ENCODE data around the gene RASAL1. TPM values are rescaled to one million over a fixed set of nuclear protein-coding genes. Genes with fewer than 3 reads are reported as not detected.

The RASAL1 gene
- total RNA-seq, 1 donor from 2014 or later: 0.65 TPM

GRCh38 chr12:113133036-113133435 is 2.5 kb downstream of the RASAL1 start:
- Mint-ChIP-seq H3K27ac (no peak overlapping the region), H3K27me3 (ENCODE audit: low read depth) (peaks cover 71% of the 10 kb centered on the region)

GRCh38 chr12:113131556-113131955 is 4.0 kb downstream of the RASAL1 start:
- TF ChIP-seq, protein P1, sequence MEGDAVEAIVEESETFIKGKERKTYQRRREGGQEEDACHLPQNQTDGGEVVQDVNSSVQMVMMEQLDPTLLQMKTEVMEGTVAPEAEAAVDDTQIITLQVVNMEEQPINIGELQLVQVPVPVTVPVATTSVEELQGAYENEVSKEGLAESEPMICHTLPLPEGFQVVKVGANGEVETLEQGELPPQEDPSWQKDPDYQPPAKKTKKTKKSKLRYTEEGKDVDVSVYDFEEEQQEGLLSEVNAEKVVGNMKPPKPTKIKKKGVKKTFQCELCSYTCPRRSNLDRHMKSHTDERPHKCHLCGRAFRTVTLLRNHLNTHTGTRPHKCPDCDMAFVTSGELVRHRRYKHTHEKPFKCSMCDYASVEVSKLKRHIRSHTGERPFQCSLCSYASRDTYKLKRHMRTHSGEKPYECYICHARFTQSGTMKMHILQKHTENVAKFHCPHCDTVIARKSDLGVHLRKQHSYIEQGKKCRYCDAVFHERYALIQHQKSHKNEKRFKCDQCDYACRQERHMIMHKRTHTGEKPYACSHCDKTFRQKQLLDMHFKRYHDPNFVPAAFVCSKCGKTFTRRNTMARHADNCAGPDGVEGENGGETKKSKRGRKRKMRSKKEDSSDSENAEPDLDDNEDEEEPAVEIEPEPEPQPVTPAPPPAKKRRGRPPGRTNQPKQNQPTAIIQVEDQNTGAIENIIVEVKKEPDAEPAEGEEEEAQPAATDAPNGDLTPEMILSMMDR (IDR thresholded peaks at IDR 0.05; ENCODE audit: unreplicated experiment): no peak
- Mint-ChIP-seq H3K27ac (no peak overlapping the region), H3K36me3 (no peaks in the 10 kb centered on the region), H3K4me3 (no peak overlapping the region), H3K27me3 (ENCODE audit: low read depth) (peaks cover 68% of the 10 kb centered on the region), H3K9me3 (no peaks in the 10 kb centered on the region), H3K4me1 (peaks cover 6% of the 10 kb centered on the region)
- DNase-seq (ENCODE audit: low spot score in 2 of 2, unreplicated experiment in 2 of 2): no peak

More at GRCh38 chr12:113133036-113133435, 2.5 kb downstream of the RASAL1 start:
- TF ChIP-seq, protein P1 (IDR thresholded peaks at IDR 0.05; ENCODE audit: unreplicated experiment): no peak
- H3K9me3 Mint-ChIP-seq: no peaks in the 10 kb centered on the region
- no peak overlapping the region for H3K4me3 Mint-ChIP-seq
- DNase-seq (ENCODE audit: low spot score in 2 of 2, unreplicated experiment in 2 of 2): no peak
- H3K36me3 Mint-ChIP-seq: no peaks in the 10 kb centered on the region
- peaks cover 6% of the 10 kb centered on the region for H3K4me1 Mint-ChIP-seq

DNA sequence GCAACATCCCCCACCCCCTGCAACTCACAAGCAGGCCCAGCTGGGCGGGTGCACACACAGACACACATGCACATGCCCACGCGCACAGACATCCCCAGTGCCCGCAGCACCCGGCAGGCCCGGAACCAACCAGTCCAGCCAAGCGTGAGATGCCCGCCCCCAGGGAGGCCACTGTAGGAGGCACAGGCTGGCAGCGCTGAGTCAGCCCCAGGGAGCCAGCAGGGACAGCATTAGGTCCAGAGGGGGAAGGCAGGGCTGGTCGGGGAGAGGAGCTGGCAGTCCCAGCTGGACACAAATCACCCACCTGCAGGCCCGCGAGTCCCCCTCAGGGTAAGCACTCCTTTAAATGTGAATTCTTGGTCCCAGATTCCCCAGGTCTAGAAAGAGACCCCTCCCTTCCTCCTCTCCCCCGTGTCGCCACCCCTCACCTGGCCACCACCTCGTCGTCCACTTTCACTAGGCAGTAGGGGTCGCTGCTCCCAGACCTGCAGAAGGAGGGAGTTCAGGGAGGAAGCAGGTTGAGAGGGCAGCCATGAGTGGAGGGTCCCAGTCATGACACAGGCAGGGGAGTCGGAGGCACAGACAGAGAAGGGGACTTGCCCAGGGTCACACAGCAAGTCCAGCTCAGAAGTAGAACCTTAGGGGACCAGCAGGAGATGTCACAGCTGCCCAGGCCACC is 5.0 kb downstream of the RASAL1 start:
- TF ChIP-seq, protein P1 (IDR thresholded peaks at IDR 0.05; ENCODE audit: unreplicated experiment): no peak
- H3K27me3 Mint-ChIP-seq (ENCODE audit: low read depth): peaks cover 59% of the 10 kb centered on the region
- H3K4me3 Mint-ChIP-seq: no peak overlapping the region
- no peaks in the 10 kb centered on the region for H3K36me3 Mint-ChIP-seq
- no peak overlapping the region for H3K27ac Mint-ChIP-seq
- H3K4me1 Mint-ChIP-seq: peaks cover 2% of the 10 kb centered on the region
- DNase-seq (ENCODE audit: low spot score in 2 of 2, unreplicated experiment in 2 of 2): no peak
- H3K9me3 Mint-ChIP-seq: peaks cover 2% of the 10 kb centered on the region

DNA sequence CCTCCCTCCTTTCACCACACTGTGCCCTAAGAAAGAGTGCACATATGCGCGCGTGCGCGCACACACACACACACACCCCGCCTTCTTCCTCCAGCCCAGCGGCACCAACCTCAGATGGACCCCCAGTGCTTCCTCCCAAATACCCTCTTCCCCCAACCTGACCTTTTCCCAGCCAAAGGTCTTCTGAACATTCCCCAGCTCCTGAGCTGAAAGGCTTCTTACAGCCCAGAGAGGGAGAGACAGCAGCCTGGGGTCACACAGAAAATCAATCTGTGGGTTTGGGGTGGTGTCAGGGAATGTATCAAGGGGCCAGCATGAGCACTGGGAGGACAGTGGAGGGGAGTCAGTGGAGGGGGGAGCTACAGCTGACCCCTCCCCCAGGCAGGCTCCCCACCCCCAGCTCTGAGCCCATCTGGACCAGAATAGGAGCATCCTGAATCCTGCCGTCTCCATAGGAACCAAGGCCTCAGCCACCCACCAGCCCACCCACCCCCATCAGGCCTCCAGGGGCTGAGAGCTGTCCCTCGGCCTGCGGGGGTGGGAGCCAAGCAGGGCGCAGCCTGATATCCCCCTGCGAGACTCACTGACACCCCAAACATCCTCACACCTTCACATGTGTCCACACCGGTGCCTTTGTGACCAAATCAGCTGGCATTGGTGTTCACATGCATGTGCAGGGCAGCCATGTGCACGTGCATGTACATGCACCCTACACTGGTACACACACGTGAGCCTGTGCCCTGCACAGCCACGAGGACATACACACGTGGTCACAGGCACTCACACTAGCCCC is 5.7 kb downstream of the RASAL1 start:
- Mint-ChIP-seq H3K9me3 (peaks cover 8% of the 10 kb centered on the region), H3K4me1 (no peaks in the 10 kb centered on the region), H3K4me3 (no peak overlapping the region), H3K27ac (no peak overlapping the region), H3K27me3 (ENCODE audit: low read depth) (peaks cover 52% of the 10 kb centered on the region), H3K36me3 (no peaks in the 10 kb centered on the region)
- TF ChIP-seq, protein P1 (IDR thresholded peaks at IDR 0.05; ENCODE audit: unreplicated experiment): no peak
- DNase-seq (ENCODE audit: low spot score in 2 of 2, unreplicated experiment in 2 of 2): no peak

DNA sequence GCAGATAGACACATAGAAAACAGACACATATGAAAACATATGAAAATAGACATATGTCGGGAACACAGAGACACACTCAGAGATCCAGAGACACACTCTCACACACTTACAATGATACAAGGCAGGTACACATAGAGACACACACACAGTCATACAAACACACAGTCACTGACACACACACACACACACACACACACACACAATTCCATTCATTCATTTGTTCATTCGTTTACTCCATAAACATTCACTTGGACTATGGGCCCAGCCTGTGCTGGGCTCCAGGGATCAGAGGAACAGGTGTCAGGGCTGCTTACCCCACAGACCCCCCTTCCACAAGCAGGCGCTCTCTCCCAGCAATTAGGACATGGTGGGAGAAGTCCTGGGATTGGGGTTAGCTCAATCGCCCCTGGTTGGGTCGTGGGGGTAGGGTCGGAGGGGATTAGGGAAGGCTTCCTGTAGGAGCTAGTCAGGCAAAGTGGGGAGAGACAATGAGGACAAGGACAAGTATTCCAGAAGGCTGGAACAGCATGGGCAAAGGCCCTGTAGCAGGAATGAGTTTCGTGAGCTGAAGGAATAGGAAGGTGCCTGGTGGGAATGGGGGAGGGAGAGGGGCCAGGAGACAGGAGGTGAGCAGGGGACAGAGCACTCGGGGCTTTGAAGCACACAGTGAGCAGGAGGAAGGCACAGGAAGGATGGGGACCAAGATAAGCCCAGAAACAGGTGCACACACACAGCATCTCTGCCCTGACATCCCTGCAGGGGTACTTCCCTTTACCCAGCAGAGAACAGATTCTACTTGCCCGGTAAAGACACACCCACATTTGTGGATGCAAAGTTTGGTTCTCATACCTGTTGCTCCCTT is 6.5 kb downstream of the RASAL1 start:
- peaks cover 8% of the 10 kb centered on the region for H3K9me3 Mint-ChIP-seq
- no peaks in the 10 kb centered on the region for H3K4me1 Mint-ChIP-seq
- DNase-seq (ENCODE audit: low spot score in 2 of 2, unreplicated experiment in 2 of 2): no peak
- H3K36me3 Mint-ChIP-seq: no peaks in the 10 kb centered on the region
- TF ChIP-seq, protein P1 (IDR thresholded peaks at IDR 0.05; ENCODE audit: unreplicated experiment): no peak
- H3K27me3 Mint-ChIP-seq (ENCODE audit: low read depth): peaks cover 45% of the 10 kb centered on the region
- H3K27ac Mint-ChIP-seq: no peak overlapping the region
- no peak overlapping the region for H3K4me3 Mint-ChIP-seq

All from mesothelial cell of epicardium (in vitro differentiated cells).